ENCODE measurements around the gene TTC3. TPM values are rescaled to one million over a fixed set of nuclear protein-coding genes. Genes with fewer than 3 reads are reported as not detected.

TTC3 gene
- total RNA-seq, 1 experiment from 2014 or later, result 121 TPM

- Histone ChIP-seq H2AFZ (ENCODE audit: low read length) (no peak overlapping the region), H3K4me1 (ENCODE audit: insufficient read depth, low read length) (no peaks in the 10 kb centered on the region), H3K4me3 (ENCODE audit: low read length) (no peak overlapping the region), H4K20me1 (ENCODE audit: low read length) (no peaks in the 10 kb centered on the region), H3K27me3 (ENCODE audit: low read length) (no peaks in the 10 kb centered on the region), H3K9me3 (ENCODE audit: low read length) (no peaks in the 10 kb centered on the region), H3F3A (ENCODE audit: low read length, unreplicated experiment) (no peaks in the 10 kb centered on the region), H3K9me2 (replicated peaks; ENCODE audit: low read length) (no peaks in the 10 kb centered on the region), H3K4me2 (ENCODE audit: low read length) (no peak overlapping the region), H3K9ac (ENCODE audit: low read length) (no peak overlapping the region), H3K27ac (ENCODE audit: low read length) (no peak overlapping the region), H3K36me3 (ENCODE audit: low read depth, low read length) (0 out of 2 replicates have a peak, but pooled peaks cover 3% of the 10 kb centered on the region), H3K79me2 (ENCODE audit: low read length) (peaks cover 91% of the 10 kb centered on the region)
- no TSS peak for BruUV-seq (replicated peaks)
- ATAC-seq (no peak), DNase-seq (no peak)
- TF ChIP-seq CTCF (conservative IDR thresholded peaks at IDR 0.05; ENCODE audit: low read depth, low read length) (no peak), EZH2phosphoT487 (IDR thresholded peaks at IDR 0.05; ENCODE audit: borderline replicate concordance, low read length) (no peak), EZH2 (IDR thresholded peaks at IDR 0.05; ENCODE audit: low read length, unreplicated experiment) (no peak)
- intact Hi-C loops (cut with micrococcal nuclease), result no loop called here
- ChIA-PET POLR2A (ENCODE audit: unreplicated experiment) (interaction anchor here (0.6 kb wide), 1 partner anchor 122 kb away, joined by 3 read pairs; no protein-coding TSS in a partner anchor), CTCF (no interaction called here)
These were observed 176.3 kb downstream of the TTC3 start for GRCh38 chr21:37249112-37249904.

- no peak overlapping the region for H2AFZ ChIP-seq (ENCODE audit: low read length)
- H3K9me2 ChIP-seq (replicated peaks; ENCODE audit: low read length), result no peaks in the 10 kb centered on the region
- BruUV-seq (replicated peaks), result no TSS peak
- H3K27me3 ChIP-seq (ENCODE audit: low read length), result no peaks in the 10 kb centered on the region
- TF ChIP-seq CTCF (conservative IDR thresholded peaks at IDR 0.05; ENCODE audit: low read depth, low read length) (no peak), EZH2 (IDR thresholded peaks at IDR 0.05; ENCODE audit: low read length, unreplicated experiment) (no peak), EZH2phosphoT487 (IDR thresholded peaks at IDR 0.05; ENCODE audit: borderline replicate concordance, low read length) (no peak)
- no peak overlapping the region for H3K9ac ChIP-seq (ENCODE audit: low read length)
- 0 out of 2 replicates have a peak, but pooled peaks cover 3% of the 10 kb centered on the region for H3K36me3 ChIP-seq (ENCODE audit: low read depth, low read length)
- ATAC-seq, result no peak
- ChIA-PET CTCF (no interaction called here), POLR2A (ENCODE audit: unreplicated experiment) (interaction anchor here (0.7 kb wide), 1 partner anchor 313 kb away, joined by 13 read pairs; no protein-coding TSS in a partner anchor)
- no peak overlapping the region for H3K4me3 ChIP-seq (ENCODE audit: low read length)
- H3K4me2 ChIP-seq (ENCODE audit: low read length), result no peak overlapping the region
- no peaks in the 10 kb centered on the region for H3F3A ChIP-seq (ENCODE audit: low read length, unreplicated experiment)
- H3K4me1 ChIP-seq (ENCODE audit: insufficient read depth, low read length), result no peaks in the 10 kb centered on the region
- no peaks in the 10 kb centered on the region for H4K20me1 ChIP-seq (ENCODE audit: low read length)
- no peak for DNase-seq
- H3K27ac ChIP-seq (ENCODE audit: low read length), result no peak overlapping the region
- peaks cover 83% of the 10 kb centered on the region for H3K79me2 ChIP-seq (ENCODE audit: low read length)
- intact Hi-C loops (cut with micrococcal nuclease), result loop anchor here (10.0 kb wide), 1 partner anchor 204 kb away; no protein-coding TSS in a partner anchor
- H3K9me3 ChIP-seq (ENCODE audit: low read length), result no peaks in the 10 kb centered on the region
These were observed 178.2 kb downstream of the TTC3 start for GRCh38 chr21:37251294-37251634.

Other genes with a start within 250 kb of the TTC3 start
- 31.7 and 44.1 TPM in 2 replicates for gene HLCS, start 106.6 kb upstream of the TTC3 start, total RNA-seq (2014; rRNA removed)
- 10.0 and 11.4 TPM in 2 replicates for gene RIPPLY3, start 66.6 kb upstream of the TTC3 start, total RNA-seq (2014; rRNA removed)
- gene PIGP, start 183 bp upstream of the TTC3 start, total RNA-seq (2014; rRNA removed), result 17.1 and 20.1 TPM in 2 replicates
- gene VPS26C, start 194.1 kb downstream of the TTC3 start, total RNA-seq (2014; rRNA removed), result 46.8 and 63.3 TPM in 2 replicates